Astrocyte of the spinal cord (primary cell): ENCODE results near the gene RANGRF.

Experiments
- DNase-seq: peaks from one replicate; pipeline ENCODE4 v3.0.0; 2011; ENCODE audit warnings: low read depth, low spot score
- H3K4me3 ChIP-seq: 2 replicates; pipeline ENCODE4 v1.5.1; 2011; ENCODE audit warnings: low read depth, mild to moderate bottlenecking, low read length, moderate library complexity
- in situ Hi-C: cut with HindIII; loops from 2 replicates; pipeline ENCODE4 v1.10.0; 2017; ENCODE audit warnings: low sequenced_read_pairs
- TF ChIP-seq, protein P1 (sequence below): IDR thresholded peaks from 2 replicates; pipeline ENCODE4 v1.5.1; 2012; ENCODE audit warnings: low read depth, mild to moderate bottlenecking, low read length, inconsistent platforms

RANGRF gene

DNA sequence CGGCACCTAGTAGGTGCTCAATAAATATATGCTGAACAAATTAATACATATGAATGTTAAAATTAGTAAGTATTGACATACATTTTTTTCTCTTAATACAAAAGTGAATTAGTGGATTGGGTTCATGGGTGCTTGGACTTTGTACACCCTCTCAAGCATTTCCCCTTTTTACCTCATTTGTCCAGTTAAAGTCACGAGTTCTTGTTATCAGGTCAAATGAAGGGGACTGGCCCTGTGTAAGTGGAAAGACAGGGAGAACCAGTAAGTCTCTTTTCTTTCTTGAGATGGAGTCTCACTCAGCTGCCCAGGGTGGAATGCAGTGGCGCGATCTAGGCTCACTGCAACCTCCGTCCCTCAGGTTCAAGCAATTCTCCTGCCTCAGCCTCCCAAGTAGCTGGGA, 13.7 kb upstream of the RANGRF start:
- in situ Hi-C loops: no loop called here

DNA sequence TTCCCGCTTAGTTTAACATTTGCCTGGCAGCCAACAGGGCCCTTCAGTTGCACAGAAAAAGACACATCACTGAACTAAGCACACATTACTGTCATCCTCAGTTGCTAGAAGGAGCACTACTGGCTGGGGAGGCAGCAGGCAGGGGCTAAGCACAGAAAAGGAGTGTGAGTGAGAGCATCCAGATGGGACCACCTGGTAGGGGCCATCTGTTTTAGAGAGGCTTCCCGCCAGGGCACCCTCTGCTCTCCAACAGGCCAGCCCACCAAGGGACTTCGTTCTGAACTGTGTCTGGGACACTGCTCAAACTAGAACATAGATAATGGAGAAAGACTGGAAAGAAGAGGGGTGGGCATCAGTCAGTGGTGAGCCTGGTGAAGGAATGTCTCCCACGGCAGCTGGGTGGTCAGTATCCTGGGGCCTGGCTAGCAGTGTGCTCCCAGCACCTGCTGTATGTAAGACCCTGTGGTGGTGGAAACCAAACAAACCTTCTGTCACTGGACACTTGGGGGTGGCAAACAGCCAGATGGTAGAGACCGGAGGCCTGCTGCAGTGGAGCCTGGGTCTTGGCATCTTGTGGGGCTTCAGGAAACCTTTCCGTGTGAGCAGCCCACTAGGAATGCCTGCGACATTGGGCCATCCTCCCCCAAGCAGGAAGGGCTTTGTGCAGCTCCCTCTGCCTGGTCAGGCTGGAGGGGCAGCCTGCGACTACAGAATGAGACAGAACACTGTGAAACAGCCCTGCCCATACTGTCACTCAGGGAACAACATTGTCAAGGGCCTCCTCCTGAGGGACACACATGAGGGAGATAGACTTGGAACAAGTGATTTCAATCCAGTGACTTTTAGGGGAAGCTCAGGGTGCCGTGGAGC, 12.8 kb upstream of the RANGRF start:
- H3K4me3 ChIP-seq: no peak overlapping the region
- DNase-seq: no peak
- TF ChIP-seq, protein P1, sequence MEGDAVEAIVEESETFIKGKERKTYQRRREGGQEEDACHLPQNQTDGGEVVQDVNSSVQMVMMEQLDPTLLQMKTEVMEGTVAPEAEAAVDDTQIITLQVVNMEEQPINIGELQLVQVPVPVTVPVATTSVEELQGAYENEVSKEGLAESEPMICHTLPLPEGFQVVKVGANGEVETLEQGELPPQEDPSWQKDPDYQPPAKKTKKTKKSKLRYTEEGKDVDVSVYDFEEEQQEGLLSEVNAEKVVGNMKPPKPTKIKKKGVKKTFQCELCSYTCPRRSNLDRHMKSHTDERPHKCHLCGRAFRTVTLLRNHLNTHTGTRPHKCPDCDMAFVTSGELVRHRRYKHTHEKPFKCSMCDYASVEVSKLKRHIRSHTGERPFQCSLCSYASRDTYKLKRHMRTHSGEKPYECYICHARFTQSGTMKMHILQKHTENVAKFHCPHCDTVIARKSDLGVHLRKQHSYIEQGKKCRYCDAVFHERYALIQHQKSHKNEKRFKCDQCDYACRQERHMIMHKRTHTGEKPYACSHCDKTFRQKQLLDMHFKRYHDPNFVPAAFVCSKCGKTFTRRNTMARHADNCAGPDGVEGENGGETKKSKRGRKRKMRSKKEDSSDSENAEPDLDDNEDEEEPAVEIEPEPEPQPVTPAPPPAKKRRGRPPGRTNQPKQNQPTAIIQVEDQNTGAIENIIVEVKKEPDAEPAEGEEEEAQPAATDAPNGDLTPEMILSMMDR: no peak
- in situ Hi-C loops: no loop called here

More for the DNA sequence above, 13.7 kb upstream of the RANGRF start:
- no peak overlapping the region for H3K4me3 ChIP-seq
- DNase-seq: no peak
- TF ChIP-seq, protein P1: no peak

DNA sequence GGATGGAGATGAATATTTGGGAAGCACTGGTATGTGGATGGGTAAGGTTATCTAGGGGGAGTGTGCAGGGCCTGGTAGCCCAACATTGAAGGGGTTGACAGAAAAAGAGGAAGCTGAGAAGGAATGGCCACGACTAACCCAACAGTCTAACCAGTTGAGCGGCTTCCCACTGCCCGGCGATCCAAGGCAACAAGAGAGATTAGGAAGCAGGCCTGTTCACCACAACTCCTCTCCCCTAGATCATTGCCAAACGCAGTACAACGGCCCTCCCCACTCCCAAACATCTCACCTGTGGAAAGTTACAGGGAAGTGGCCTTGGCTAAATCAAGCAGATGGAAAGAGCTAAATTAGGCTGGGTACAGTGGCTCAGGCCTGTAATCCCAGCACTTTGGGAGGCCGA, 11.2 kb upstream of the RANGRF start:
- TF ChIP-seq, protein P1: no peak
- no peak for DNase-seq
- in situ Hi-C loops: no loop called here
- H3K4me3 ChIP-seq: no peak overlapping the region

DNA sequence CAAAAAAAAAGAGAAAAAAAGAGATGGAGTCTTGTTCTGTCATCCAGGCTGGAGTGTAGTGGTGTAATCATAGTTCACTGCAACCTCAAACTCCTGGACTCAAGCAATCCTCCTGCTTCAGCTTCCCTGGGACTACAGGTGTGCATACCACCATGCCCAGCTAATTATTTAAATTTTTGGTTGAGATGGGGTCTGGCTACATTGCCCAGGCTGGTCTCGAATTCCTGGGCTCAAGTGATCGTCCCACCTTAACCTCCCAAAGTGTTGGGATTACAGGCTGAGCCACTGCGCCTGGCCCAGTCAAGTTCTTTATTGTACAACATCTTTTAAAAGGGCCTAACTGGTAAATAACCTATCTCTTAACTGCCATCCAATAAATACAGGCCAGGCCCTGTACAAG, 6.1 kb upstream of the RANGRF start:
- no peak overlapping the region for H3K4me3 ChIP-seq
- TF ChIP-seq, protein P1: no peak
- in situ Hi-C loops: no loop called here
- DNase-seq: no peak

DNA sequence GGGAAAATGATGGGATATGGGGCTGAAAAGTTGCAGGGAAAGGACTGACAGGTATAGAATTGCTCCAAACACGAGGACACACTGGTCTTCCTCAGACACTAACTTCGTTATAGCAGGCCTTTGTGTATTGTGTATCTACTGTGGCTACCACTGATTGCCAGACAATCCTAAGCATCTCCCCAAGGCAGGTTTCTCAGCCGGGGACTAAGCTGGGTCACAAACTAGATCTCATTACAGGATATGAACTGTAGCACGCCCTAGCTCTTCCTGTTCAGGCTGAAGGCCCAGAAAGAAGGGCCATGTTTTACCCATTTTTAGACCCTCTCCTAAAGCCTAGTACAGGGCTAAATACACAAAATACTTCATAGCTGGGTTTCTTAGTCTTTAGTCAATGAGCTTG, 5.1 kb upstream of the RANGRF start:
- no peak overlapping the region for H3K4me3 ChIP-seq
- in situ Hi-C loops: no loop called here
- DNase-seq: no peak
- TF ChIP-seq, protein P1: no peak

DNA sequence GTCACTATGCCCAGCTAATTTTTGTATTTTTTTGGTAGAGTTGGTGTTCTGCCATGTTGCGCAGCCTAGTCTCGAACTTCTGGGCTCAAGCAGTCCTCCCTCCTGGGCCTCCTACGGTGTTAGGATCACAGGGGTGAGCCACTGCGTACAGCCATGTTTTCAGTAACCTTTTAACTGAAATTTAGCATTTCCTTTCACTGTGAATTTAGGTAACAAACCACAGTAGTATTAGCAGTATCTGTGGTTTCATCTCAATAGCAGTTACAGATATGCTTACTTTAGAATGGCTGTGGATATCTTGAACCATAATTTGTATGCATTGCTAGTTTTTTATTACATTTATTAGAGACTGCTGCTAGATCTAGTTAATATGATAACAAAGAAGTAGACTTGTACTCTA, 4.3 kb upstream of the RANGRF start:
- in situ Hi-C loops: no loop called here
- no peak overlapping the region for H3K4me3 ChIP-seq
- no peak for DNase-seq
- TF ChIP-seq, protein P1: no peak
